22Rv1 (cell line): ENCODE results near the gene DNAH8.
A peak's percentile ranks its signal among the peaks of the same experiment; 100 is the strongest.

ENCODE experiments used
- H3K27ac ChIP-seq: fragments of 450-650 bp; 2 replicates; pipeline ENCODE4 v1.5.1; 2017
- CTCF ChIP-seq: fragments of 450-650 bp; IDR thresholded peaks from 2 replicates; pipeline ENCODE4 v1.5.1; 2017; ENCODE audit warnings: mild to moderate bottlenecking
- ZFX ChIP-seq: fragments of 450-650 bp; IDR thresholded peaks from 2 replicates; pipeline ENCODE4 v1.6.1; 2017; ENCODE audit warnings: antibody characterized with exemption, borderline replicate concordance

DNAH8 gene

DNA sequence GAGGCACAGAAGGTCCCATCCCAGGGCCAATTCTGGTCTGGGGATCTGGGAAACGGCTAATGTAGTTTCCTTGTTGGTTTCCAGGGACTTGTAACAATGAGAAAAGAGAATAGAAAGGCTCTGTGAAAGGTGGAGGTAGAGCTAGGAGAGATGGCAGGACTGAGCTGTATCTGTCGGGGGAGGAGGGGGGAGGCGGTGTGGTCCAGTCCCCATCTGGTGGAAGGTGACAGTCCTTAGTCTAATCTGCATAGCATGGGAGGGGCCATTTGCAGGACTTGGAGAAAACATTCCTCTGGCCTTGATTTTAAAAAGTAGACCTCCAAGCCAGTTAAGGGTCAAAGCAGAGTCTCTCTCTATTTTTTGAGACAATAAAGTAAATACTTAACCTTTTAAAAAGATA, 137.1 kb downstream of the DNAH8 start:
- TF ChIP-seq CTCF (no peak), ZFX (no peak)

GRCh38 chr6:38853236-38853635, 138.1 kb downstream of the DNAH8 start:
- H3K27ac ChIP-seq = no peak overlapping the region
- TF ChIP-seq CTCF (no peak), ZFX (no peak)

More for the DNA sequence above, 137.1 kb downstream of the DNAH8 start:
- no peak overlapping the region for H3K27ac ChIP-seq

DNA sequence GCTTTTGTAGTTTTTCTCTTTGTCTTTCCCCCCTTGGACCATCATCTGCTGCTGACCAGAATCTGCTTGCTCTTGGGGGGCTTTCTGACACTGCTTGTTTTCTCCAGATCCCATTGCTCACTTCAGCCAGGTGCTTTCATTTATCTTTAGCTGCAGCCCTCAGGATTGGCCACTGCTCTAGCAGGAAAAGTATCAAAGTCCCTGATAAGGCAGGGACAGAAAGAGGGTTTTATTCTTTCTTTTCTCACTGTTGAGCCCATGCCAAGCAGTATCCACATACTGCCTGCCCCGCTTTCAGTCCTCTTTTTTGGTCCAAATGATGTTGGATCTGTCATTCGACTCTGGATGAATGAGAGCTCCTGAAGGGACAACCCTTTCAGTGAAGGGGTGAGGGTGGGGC, 141.4 kb downstream of the DNAH8 start:
- H3K27ac ChIP-seq = no peak overlapping the region

GRCh38 chr6:38857815-38858214, 142.7 kb downstream of the DNAH8 start:
- peak overlapping the region; percentile 87 for H3K27ac ChIP-seq
- TF ChIP-seq ZFX = no peak
- TF ChIP-seq CTCF = no peak

More for the DNA sequence above, 141.4 kb downstream of the DNAH8 start:
- TF ChIP-seq ZFX (no peak), CTCF (no peak)

GRCh38 chr6:38860041-38860440, 144.9 kb downstream of the DNAH8 start:
- H3K27ac ChIP-seq = peak overlapping the region; percentile 87
- no peak for TF ChIP-seq CTCF
- no peak for TF ChIP-seq ZFX

DNA sequence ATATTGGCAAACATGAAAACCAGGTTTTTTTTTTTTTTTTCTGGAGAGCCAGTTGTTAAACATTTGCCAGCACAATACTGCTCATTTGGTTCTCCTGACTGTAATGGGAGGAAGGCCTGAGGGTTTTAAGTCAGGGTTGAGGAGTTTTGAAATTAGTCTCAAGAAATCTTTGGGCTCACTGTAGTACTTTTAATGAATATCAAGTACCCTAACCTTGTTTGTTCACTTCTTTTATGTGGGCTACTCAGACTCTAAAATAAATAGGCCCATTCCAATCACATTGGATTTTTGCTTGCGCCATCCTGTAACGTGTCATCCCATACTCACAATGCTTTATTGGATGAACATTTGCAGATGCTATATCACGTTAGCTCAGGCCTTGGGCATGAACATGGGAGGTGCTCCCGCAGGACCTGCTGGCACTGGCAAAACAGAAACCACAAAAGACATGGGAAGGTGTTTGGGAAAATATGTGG, 146.9 kb downstream of the DNAH8 start:
- H3K27ac ChIP-seq = peak overlapping the region; percentile 87
- no peak for TF ChIP-seq CTCF
- no peak for TF ChIP-seq ZFX

DNA sequence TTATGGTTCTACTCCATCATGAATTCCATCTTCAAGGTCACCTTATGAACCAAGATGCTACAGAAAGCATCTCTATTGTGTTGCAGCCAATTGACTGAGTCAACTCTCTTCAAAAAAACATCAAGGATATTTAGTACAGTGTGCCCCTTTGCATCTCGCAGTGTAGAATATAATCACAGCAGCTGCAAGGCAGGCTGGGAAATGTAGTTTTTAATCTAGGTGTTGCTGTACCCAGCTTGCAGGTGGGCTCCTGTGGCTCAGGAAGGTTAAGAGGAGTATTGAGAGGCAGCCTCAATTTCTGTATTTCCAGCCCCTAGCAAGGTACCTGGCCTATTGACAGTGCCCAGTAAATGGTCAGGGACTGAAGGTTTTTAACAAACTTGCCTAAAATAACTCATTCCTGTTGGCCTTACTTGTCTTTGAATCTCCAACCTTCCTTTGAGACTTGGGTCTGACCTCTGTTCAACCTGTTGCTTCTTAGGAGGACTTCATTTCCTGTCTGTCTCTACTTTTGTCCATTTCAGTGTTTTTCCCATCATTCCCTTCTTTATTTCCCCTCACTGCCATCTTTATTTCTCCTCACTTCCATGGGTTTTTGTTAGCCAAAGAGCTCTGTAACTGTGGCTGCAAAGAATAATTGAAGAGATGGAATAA, 150.5 kb downstream of the DNAH8 start:
- TF ChIP-seq ZFX (no peak), CTCF (no peak)
- no peak overlapping the region for H3K27ac ChIP-seq
